Pons (tissue), 1 donor: ENCODE results near the gene TNPO2.
"Not testable (repeated sequence)": the region's sequence is repeated elsewhere in the genome, so short reads cannot be mapped to it uniquely, and the experiment has no call there.

Source experiments
- DNase-seq: peaks from one replicate; pipeline ENCODE4 v3.0.0-alpha.2; 2016; ENCODE audit warnings: low spot score

TNPO2 gene

GRCh38 chr19:12736995-12737834, 13.5 kb upstream of the TNPO2 start, which contains the start of gene GET3:
Gene GET3 (plus strand): TSS chr19:12737497. CDS start chr19:12737506, 9 bp downstream.
- DNase-seq: peak; percentile 100

GRCh38 chr19:12733369-12734214, 9.9 kb upstream of the TNPO2 start:
- DNase-seq: peak; percentile 37

DNA sequence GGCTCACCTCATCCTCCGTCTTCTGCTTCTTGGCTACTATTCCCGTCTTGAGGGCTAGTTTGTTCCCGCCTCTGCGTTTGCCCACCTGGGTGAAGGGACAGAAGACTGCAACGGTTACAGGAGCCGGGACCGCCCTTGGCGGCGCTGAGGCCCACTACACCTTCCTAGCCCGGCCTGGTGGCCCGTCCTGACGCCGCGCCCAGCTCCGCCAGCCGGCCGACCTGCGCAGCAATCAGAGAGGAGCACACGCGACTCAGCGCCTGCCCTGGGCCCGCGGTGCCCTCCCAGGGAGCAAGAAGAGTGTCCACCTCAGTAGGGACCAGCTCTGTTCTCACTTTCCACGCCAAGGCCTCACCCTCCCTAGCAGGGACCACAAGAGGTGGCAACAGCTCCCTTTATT, 7.6 kb upstream of the TNPO2 start:
- DNase-seq: no peak

GRCh38 chr19:12730064-12730463, 6.3 kb upstream of the TNPO2 start:
- no peak for DNase-seq

- DNase-seq: no peak
Observed at GRCh38 chr19:12727745-12728433, 4.2 kb upstream of the TNPO2 start.

DNA sequence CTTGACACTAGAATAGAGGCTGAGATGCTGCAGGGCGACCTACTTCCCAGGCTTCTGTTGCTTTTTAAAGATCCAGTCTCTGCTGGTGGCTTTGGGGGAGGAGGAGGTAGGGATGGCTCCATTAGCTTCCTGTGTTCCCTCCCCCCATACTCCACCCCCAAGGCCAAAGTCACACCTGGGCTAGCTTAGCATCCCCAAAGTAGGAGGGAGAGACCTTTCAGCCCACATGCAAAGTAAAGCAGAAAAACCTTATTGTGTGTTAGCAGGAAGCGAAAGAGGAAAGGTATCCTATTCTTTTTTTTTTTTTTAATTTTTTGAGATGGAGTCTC, 3.2 kb upstream of the TNPO2 start:
- no peak for DNase-seq

DNA sequence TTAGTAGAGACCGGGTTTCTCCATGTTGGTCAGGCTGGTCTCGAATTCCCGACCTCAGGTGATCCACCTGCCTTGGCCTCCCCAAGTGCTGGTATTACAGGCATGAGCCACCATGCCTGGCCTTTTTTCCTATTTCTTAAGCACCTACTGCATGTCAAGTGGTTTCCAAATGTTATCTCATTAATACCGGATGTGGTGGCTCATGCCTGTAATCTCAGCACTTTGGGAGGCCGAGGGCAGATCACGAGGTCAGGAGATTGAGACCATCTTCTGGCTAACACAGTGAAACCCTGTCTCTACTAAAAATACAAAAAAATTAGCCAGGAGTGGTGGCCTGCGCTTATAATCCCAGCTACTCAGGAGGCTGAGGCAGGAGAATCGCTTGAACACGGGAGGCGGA, 1.9 kb upstream of the TNPO2 start:
- not testable (repeated sequence) for DNase-seq

GRCh38 chr19:12723381-12723640, 421 bp downstream of the TNPO2 start:
- no peak for DNase-seq

- DNase-seq: peak; percentile 99
Observed at GRCh38 chr19:12722566-12723380, 959 bp downstream of the TNPO2 start.

DNA sequence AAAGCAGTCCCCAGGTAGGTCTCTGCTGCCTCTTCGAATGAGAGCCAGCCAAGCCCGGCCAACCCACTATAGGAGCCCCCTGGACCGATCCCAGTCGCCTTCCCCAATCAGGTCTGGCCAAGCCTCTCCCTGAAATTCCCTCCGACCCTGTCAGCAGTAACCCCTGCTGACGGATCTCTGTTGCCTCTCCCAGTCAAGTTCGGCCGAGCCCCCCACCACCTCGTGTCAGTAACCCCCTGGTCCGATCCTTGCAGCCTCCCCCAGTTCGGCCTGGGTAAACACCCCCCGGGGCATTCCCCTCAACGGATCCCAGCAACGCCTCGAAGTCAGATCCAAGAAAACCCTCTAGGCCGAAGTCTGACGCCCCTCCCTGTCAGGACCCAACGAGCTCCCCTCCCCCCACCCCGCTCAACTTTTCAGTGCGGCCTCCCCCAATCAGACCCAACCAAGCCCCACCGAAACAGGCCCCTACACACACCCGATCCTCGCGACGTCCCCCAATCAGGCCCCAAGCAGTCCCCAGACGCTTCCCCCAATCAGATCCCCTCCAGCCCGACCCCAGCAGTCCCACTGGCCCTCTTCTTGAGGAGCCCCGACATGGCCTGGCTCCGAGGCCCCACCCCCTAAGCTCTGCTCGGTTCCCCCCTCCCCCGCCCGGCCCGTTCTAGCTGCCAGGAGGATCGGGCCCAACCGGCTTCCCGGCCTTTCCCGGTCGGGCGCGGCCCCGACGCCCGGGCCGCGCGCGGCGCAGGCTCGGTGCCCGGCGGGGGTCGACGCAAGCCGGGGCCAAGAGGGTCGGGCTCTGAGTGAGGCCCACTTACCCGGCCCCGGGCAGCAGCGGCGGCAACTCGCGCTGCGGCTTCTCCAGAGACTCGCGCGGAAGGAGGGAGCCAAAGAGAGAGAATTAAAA, 1.8 kb downstream of the TNPO2 start:
- DNase-seq: peak; percentile 17

- DNase-seq: no peak
Observed at GRCh38 chr19:12720851-12721655, 2.7 kb downstream of the TNPO2 start.

DNA sequence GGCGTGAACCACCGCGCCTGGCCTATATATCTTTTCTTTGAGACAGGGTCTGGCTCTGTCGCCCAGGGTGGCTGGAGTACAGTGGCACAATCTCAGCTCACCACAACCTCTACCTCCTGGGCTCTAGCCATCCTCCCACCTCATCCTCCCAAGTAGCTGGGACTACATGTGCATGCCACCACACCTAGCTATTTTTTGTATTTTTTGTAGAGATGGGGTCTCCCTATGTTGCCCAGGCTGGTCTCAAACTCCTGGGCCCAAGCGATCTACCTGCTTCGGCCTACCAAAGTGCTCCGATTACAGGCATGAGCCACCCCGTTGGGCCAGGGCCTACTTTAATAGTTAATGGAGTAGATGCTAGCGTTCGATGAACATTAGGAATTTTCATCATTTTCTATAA, 3.4 kb downstream of the TNPO2 start:
- DNase-seq: no peak

DNA sequence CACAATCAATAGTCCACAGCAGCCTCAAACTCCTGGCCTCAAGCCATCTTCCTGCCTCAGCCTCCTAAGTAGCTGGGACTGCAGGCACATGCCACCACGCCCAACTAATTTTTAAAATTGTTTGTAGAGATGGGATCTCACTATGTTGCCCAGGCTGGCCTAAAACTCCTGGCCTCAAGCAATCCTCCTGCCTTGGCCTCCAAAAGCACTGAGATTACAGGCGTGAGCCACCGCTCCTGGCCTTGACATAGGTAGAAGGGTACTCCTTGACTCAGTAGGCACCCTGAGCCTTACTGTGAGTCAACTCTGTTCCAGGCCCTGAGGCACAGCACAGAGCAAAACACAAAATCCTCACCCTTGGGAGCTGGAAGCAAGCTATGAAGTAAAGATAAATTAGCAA, 7.8 kb downstream of the TNPO2 start:
- DNase-seq: no peak

DNA sequence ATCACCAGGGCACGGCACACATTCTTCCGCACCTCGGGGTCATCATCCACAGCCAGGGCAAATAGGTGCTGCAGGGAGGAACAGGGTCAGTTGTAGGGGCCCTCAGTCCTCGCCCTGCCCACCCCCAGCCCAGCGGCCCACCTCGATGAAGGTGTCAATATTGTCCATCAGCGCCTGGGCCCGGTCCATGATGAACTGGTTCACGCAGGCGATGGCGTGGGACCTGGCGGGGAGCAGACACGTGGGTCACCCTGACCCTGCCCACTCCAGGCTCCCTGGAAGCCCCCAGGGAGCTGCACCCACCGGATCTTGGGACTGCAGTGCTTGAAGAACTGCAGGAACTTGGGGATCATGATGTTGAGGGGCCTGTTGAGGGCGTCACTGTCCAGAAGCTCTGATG, 8.6 kb downstream of the TNPO2 start:
- no peak for DNase-seq

DNA sequence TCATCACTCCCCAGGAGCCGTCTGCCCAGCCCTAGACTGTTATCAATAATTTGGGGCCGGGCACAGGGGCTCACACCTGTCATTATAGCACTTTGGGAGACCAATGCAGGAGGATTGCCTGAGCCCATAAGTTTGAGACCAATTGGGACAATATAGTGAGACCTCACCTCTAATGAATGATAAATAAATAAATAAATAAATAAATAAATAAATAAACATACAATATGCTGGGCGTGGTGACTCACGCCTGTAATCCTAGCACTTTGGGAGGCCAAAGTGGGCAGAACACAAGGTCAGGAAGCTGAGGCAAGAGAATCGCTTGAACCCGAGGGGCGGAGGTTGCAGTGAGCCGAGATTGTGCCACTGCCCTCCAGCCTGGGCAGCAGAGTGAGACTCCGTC, 10.4 kb downstream of the TNPO2 start:
- DNase-seq: not testable (repeated sequence)

DNA sequence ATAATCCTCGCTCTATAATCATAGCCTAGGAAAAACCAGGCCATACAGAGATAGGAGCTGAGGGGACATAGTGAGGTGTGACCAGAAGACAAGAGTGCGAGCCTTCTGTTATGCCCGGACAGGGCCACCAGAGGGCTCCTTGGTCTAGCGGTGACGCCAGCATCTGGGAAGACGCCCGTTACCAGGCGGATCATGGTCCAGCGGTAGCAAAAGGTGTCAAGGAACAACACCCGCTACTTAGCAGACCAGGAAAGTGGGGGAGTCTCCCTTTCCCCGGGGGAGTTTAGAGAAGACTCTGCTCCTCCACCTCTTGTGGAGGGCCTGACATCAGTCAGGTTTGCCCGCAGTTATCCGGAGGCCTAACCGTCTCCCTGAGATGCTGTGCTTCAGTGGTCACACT, 11.7 kb downstream of the TNPO2 start:
- DNase-seq: not testable (repeated sequence)

DNA sequence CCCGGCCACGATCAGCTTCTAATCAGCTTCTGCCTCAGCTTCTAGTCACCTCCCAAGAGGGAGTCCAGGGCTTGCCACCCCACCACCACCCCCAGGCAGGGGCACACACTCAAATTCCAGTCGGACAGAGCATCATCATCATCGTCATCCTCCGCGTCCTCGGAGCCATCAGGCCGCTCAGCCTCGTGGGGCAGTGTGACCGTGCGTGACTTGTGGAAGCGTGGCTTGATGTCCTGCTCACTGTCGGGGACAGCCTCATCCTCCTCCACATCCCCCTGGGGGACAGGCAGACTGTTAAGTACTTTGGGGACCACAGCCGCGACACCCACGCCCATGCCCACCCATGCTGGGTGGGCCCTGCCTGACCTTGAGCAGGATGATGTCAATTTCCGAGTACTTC, 12.5 kb downstream of the TNPO2 start:
- DNase-seq: no peak

DNA sequence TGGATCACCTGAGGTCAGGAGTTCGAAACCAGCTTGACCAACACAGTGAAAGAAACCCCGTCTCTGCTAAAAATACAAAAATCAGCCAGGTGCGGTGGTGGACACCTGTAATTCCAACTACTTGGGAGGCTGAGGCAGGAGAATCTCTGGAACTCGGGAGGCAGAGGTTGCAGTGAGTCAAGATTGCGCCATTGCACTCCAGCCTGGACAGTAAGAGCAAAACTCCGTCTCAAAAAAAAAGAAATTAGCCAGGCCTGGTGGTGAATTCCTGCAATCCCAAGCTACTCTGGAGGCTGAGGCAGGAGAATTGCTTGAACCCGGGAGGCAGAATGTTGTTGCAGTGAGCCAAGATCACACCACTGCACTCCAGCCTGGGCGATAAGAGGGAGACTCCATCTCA, 15.1 kb downstream of the TNPO2 start:
- no peak for DNase-seq

GRCh38 chr19:12706332-12706718, 17.4 kb downstream of the TNPO2 start:
- no peak for DNase-seq

GRCh38 chr19:12705654-12706331, 17.9 kb downstream of the TNPO2 start:
- no peak for DNase-seq
